ENCODE measurements around the gene SLC7A9.

The SLC7A9 gene

GRCh38 chr19:32828643-32829344 is 40.8 kb downstream of the SLC7A9 start:
- DNase-seq (ENCODE audit: low read depth, low spot score): no peak

- DNase-seq (ENCODE audit: low read depth, low spot score): no peak
Observed at GRCh38 chr19:32828139-32828538, 41.4 kb downstream of the SLC7A9 start.

- DNase-seq (ENCODE audit: low read depth, low spot score): no peak
Observed at GRCh38 chr19:32824916-32825608, 44.5 kb downstream of the SLC7A9 start.

- DNase-seq (ENCODE audit: low read depth, low spot score): no peak
Observed at GRCh38 chr19:32824191-32824751, 45.3 kb downstream of the SLC7A9 start.

- no peak for DNase-seq (ENCODE audit: low read depth, low spot score)
Observed at GRCh38 chr19:32823747-32824102, 45.8 kb downstream of the SLC7A9 start.

GRCh38 chr19:32822916-32823746 is 46.4 kb downstream of the SLC7A9 start:
- DNase-seq (ENCODE audit: low read depth, low spot score): no peak

- peak; percentile 23 for DNase-seq (ENCODE audit: low read depth, low spot score)
Observed at GRCh38 chr19:32819419-32820400, 49.9 kb downstream of the SLC7A9 start.

GRCh38 chr19:32818536-32818935 is 51.0 kb downstream of the SLC7A9 start:
- DNase-seq (ENCODE audit: low read depth, low spot score): no peak

GRCh38 chr19:32817569-32818476 is 51.7 kb downstream of the SLC7A9 start:
- DNase-seq (ENCODE audit: low read depth, low spot score): no peak

GRCh38 chr19:32816555-32817099 is 52.9 kb downstream of the SLC7A9 start:
- DNase-seq (ENCODE audit: low read depth, low spot score): peak; percentile 31

- DNase-seq (ENCODE audit: low read depth, low spot score): no peak
Observed at GRCh38 chr19:32814624-32815023, 54.9 kb downstream of the SLC7A9 start.

- DNase-seq (ENCODE audit: low read depth, low spot score): no peak
Observed at GRCh38 chr19:32813862-32814425, 55.6 kb downstream of the SLC7A9 start.

- no peak for DNase-seq (ENCODE audit: low read depth, low spot score)
Observed at GRCh38 chr19:32812571-32812970, 57.0 kb downstream of the SLC7A9 start.

GRCh38 chr19:32812036-32812435 is 57.5 kb downstream of the SLC7A9 start:
- DNase-seq (ENCODE audit: low read depth, low spot score): no peak

GRCh38 chr19:32811151-32811550 is 58.4 kb downstream of the SLC7A9 start:
- no peak for DNase-seq (ENCODE audit: low read depth, low spot score)

GRCh38 chr19:32810452-32810851 is 59.1 kb downstream of the SLC7A9 start:
- DNase-seq (ENCODE audit: low read depth, low spot score): no peak

GRCh38 chr19:32809754-32810153 is 59.8 kb downstream of the SLC7A9 start:
- no peak for DNase-seq (ENCODE audit: low read depth, low spot score)

GRCh38 chr19:32809254-32809653 is 60.3 kb downstream of the SLC7A9 start:
- DNase-seq (ENCODE audit: low read depth, low spot score): no peak

GRCh38 chr19:32808236-32808635 is 61.3 kb downstream of the SLC7A9 start:
- no peak for DNase-seq (ENCODE audit: low read depth, low spot score)
